Skeletal muscle tissue (tissue), 4 donors: ENCODE measurements around the gene GFRA4. TPM values are rescaled to one million over a fixed set of nuclear protein-coding genes. Genes with fewer than 3 reads are reported as not detected.

Source experiments
- H3K27ac ChIP-seq: one replicate; pipeline ENCODE4 v1.7.0; 2013; ENCODE audit warnings: mild to moderate bottlenecking, low read depth, low read length, inconsistent platforms
- H3K27me3 ChIP-seq, 3 donors: one replicate each; pipeline ENCODE4 v1.7.0; 2013; ENCODE audit warnings: low read length in 3 of 3; ENCODE audit not compliant: control insufficient read depth in 3 of 3, insufficient read depth in 3 of 3
- H3K36me3 ChIP-seq, 3 donors: one replicate each; pipeline ENCODE4 v1.7.0; 2013; ENCODE audit warnings: low read length in 3 of 3; ENCODE audit not compliant: control insufficient read depth in 3 of 3, insufficient read depth in 3 of 3
- H3K4me1 ChIP-seq, 3 donors: one replicate each; pipeline ENCODE4 v1.7.0; 2013; ENCODE audit warnings: low read length in 3 of 3, mild to moderate bottlenecking in 3 of 3; ENCODE audit not compliant: control insufficient read depth in 3 of 3, insufficient read depth in 3 of 3
- H3K4me3 ChIP-seq, 3 donors: one replicate each; pipeline ENCODE4 v1.7.0; 2013; ENCODE audit warnings: low read length in 3 of 3
- H3K9ac ChIP-seq, 3 donors: one replicate each; pipeline ENCODE4 v1.7.0; 2013; ENCODE audit warnings: low read length in 3 of 3, mild to moderate bottlenecking in 3 of 3, moderate library complexity in 2 of 3, low read depth in 1 of 3
- H3K9me3 ChIP-seq, 3 donors: one replicate each; pipeline ENCODE4 v1.7.0; 2013; ENCODE audit warnings: low read length in 3 of 3; ENCODE audit not compliant: control insufficient read depth in 3 of 3
- total RNA-seq: library from RNA; depleted of rRNA; stranded (reverse); fragments of >200 nt; gene quantifications from one replicate; pipeline ENCODE4 v1.2.3, GENCODE V29; 2014
- donor health status: Osteomylitis.

The GFRA4 gene
- total RNA-seq, 1 donor from 2014 or later = not detected

- Histone ChIP-seq H3K9me3 (no peaks in the 10 kb centered on the region), H3K4me1 (peaks cover 10 to 26% (median 22%) of the 10 kb centered on the region in 3 donors), H3K4me3 (no peak overlapping the region), H3K27me3 (peaks cover 0 to 2% (median 0%) of the 10 kb centered on the region in 3 donors), H3K36me3 (no peaks in the 10 kb centered on the region), H3K27ac (no peak overlapping the region), H3K9ac (no peak overlapping the region)
Measured at GRCh38 chr20:3705491-3705969, 42.3 kb upstream of the GFRA4 start.

GRCh38 chr20:3704087-3704486 lies 40.9 kb upstream of the GFRA4 start:
- Histone ChIP-seq H3K27ac (no peak overlapping the region), H3K9ac (no peak overlapping the region), H3K9me3 (no peaks in the 10 kb centered on the region), H3K4me1 (peaks cover 6 to 20% (median 17%) of the 10 kb centered on the region in 3 donors), H3K4me3 (no peak overlapping the region), H3K27me3 (peaks cover 0 to 2% (median 0%) of the 10 kb centered on the region in 3 donors), H3K36me3 (no peaks in the 10 kb centered on the region)

DNA sequence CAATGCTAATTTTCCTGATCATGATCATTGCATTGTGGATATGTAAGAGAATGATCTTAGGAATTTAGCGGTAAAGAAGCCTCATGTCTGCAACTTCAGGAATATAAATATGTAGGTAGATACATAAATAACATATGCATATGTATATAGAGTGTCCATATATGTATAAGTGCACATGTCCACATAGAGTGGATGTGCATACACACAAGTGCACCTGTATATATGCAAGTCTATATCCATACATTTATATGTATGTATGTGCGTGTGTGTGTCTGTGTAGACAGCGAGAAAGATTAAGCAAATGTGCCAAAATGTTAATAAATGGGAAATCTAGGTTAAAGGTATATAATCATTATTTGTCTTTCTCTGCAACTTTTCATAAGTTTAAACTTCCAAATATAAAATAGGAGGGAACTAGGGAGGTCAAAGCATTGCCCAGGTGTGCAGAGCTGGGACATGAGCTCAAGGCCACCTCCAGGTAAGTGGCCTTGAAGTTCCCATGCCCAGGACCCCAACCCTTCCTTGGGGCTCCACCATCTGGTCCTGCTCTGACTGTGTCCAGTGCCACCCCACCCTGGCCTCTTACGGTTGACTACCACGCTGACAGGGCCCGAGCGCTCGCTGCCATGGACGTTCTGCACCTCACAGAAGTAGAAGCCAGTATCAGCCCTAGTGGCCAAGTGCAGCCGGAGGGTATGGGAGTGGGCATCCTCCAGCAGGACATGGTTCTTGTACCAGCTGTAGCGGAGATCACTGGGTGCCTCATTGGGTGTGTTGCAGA lies 39.6 kb upstream of the GFRA4 start:
- no peak overlapping the region for H3K9ac ChIP-seq
- H3K9me3 ChIP-seq = no peaks in the 10 kb centered on the region
- H3K4me1 ChIP-seq = peaks cover 8 to 18% (median 17%) of the 10 kb centered on the region in 3 donors
- peaks cover 0 to 4% (median 3%) of the 10 kb centered on the region in 3 donors for H3K27me3 ChIP-seq
- no peak overlapping the region for H3K4me3 ChIP-seq
- no peaks in the 10 kb centered on the region for H3K36me3 ChIP-seq
- no peak overlapping the region for H3K27ac ChIP-seq

DNA sequence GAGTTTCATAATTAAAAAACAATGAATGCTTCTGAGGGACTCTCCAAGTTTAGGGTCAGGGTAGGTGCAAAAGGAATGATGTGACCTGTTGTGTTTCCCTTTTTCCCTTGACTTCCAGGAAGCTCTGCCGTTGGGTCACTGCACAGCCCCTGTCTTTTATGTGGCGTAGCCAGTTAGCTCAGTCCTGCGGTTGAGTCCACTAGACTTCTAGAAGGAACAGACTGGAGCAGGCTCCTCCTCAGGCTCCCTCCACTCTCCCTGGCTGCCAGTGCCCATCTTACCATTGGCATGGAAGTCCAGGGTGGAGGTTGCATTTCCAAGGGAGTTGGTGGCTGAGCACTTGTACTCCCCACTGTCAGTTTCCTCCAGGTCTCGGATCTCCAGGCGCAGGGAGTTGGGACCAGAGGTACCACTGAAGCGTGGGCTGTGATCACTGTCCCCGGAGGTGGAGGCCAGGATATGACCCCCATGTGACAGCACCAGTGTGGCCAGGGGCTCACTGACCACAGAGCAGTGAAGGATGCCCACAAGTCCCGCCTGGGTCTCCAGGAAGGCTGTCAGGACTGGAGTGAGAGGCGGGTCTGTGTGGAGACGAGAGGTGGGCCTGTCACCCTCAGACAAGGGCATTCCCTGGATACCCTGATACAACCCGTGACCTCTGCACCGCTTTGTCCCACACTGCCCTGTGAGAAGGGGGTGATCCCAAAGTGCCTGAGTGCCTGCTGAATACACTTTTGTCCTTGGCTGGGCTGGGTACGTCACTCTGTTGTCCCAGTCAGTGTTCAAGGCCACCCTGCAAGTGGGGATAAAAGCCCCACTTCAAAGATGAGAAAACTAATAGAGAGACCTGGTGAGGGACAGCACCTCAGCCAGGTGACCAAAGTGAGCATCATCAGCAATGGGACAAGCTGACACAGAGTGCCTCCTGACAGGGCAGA lies 38.1 kb upstream of the GFRA4 start:
- Histone ChIP-seq H3K4me1 (peaks cover 3 to 4% (median 4%) of the 10 kb centered on the region in 3 donors), H3K4me3 (no peak overlapping the region), H3K27ac (no peak overlapping the region), H3K27me3 (peaks cover 0 to 7% (median 5%) of the 10 kb centered on the region in 3 donors), H3K9me3 (peaks cover 0 to 2% (median 0%) of the 10 kb centered on the region in 3 donors), H3K9ac (no peak overlapping the region), H3K36me3 (no peaks in the 10 kb centered on the region)

- H3K4me3 ChIP-seq = no peak overlapping the region
- H3K27ac ChIP-seq = no peak overlapping the region
- peaks cover 0 to 4% (median 0%) of the 10 kb centered on the region in 3 donors for H3K9me3 ChIP-seq
- peaks cover 0 to 3% (median 2%) of the 10 kb centered on the region in 3 donors for H3K4me1 ChIP-seq
- peaks cover 0 to 4% (median 0%) of the 10 kb centered on the region in 3 donors for H3K36me3 ChIP-seq
- no peak overlapping the region for H3K9ac ChIP-seq
- H3K27me3 ChIP-seq = peaks cover 0 to 7% (median 5%) of the 10 kb centered on the region in 3 donors
Measured at GRCh38 chr20:3699037-3699436, 35.8 kb upstream of the GFRA4 start.

GRCh38 chr20:3698591-3699001 lies 35.4 kb upstream of the GFRA4 start:
- Histone ChIP-seq H3K9ac (no peak overlapping the region), H3K4me3 (no peak overlapping the region), H3K4me1 (peaks cover 0 to 3% (median 2%) of the 10 kb centered on the region in 3 donors), H3K36me3 (peaks cover 0 to 4% (median 0%) of the 10 kb centered on the region in 3 donors), H3K27me3 (peaks cover 0 to 7% (median 5%) of the 10 kb centered on the region in 3 donors), H3K9me3 (peaks cover 0 to 4% (median 0%) of the 10 kb centered on the region in 3 donors), H3K27ac (no peak overlapping the region)

- no peak overlapping the region for H3K27ac ChIP-seq
- H3K4me1 ChIP-seq = peaks cover 0 to 3% (median 2%) of the 10 kb centered on the region in 3 donors
Measured at GRCh38 chr20:3697588-3698305, 34.5 kb upstream of the GFRA4 start.

GRCh38 chr20:3696745-3697587 lies 33.8 kb upstream of the GFRA4 start:
- Histone ChIP-seq H3K36me3 (peaks cover 0 to 4% (median 0%) of the 10 kb centered on the region in 3 donors), H3K27ac (no peak overlapping the region), H3K9me3 (peaks cover 0 to 4% (median 0%) of the 10 kb centered on the region in 3 donors), H3K27me3 (peaks cover 0 to 5% (median 5%) of the 10 kb centered on the region in 3 donors), H3K9ac (no peak overlapping the region), H3K4me3 (no peak overlapping the region), H3K4me1 (peaks cover 0 to 3% (median 2%) of the 10 kb centered on the region in 3 donors)

More at GRCh38 chr20:3697588-3698305, 34.5 kb upstream of the GFRA4 start:
- H3K27me3 ChIP-seq = peaks cover 0 to 5% (median 5%) of the 10 kb centered on the region in 3 donors
- no peak overlapping the region for H3K9ac ChIP-seq
- H3K4me3 ChIP-seq = no peak overlapping the region
- peaks cover 0 to 4% (median 0%) of the 10 kb centered on the region in 3 donors for H3K9me3 ChIP-seq
- peaks cover 0 to 4% (median 0%) of the 10 kb centered on the region in 3 donors for H3K36me3 ChIP-seq
